Measurements from ENCODE around the gene XRCC3.

Gene XRCC3

DNA sequence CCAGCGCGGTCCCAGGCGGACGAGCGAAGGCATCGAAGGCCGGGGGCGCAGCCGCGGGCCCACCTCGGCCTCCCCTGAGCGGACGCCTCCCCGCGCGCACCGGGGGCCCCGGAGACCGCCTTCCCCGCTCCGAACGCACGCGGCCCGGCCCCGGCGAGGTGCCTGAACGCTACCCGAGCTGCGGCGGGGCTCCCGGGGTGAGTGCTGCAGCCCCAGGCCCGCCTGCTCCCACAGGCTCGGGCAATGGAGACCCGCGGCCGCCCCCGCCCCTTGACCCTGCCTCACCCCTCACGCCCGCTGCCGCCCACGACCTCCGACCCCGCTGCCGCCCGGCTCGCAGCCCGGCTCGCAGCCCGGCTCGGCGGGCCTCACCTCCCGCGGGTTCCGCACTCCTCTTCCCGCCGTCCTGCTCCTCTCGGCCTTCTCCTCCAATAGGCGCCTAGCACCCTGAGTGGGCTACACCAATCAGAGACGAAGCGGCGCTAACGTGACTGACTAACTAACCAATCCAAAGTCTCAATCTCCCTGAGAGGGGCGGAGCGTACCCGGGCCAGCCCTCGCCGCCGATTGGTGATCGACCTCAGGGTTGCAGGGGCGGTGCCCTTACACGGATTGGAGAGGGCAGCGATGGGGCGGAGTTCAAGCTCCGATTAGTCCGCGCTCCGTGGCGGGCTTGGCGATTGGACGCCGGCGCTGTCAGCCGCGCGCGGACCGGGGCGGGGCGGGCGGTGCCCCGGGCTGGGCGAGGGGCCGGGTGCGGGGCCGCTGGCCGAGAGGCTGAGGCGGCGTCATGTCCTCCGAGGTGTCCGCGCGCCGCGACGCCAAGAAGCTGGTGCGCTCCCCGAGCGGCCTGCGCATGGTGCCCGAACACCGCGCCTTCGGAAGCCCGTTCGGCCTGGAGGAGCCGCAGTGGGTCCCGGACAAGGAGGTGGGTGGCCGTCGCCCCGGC is at the start of gene XRCC3, which contains the start of gene ZFYVE21:
Gene XRCC3 (minus strand): TSS at position 400 of the 949 bp plus-strand sequence. CDS start 4,364 bp downstream, outside the sequence.
Gene ZFYVE21 (plus strand): TSS at position 759 of the 949 bp plus-strand sequence. CDS start 32 bp downstream, at position 791.
- DNase-seq, result peak; percentile 100

DNA sequence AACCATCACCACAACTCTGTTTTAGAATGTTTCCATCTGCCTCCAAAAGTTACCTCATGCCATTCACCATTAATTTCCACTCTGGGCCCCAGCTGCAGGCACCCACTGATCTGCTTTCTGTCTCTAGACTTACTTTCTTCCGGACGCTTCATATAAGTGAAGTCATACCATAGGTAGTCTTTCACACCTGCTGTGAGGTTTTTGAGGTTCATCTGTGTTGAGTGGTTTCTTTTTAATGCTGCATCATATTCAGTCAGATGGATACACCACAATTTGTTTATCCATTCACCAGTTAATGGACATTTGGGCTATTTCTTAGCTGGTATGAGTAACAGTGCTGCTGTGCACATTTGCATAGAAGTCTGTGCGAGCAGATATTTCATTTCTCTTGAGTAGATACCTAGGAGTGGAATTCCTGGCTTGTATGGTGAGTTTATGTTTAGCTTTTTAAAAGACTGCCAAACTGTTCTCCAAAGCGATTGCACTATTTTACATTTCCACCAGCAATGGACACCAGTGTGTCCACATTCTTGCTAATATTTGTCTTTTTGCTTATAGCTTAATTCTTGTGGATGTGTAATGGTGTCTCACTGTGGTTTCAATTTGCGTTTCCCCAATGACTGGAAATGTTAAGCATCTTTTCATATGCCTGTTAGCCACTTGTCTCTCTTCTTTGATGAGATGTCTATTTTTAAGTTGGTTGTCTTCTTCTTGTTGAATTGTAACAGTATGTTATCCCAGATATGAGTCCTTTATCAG is 48.7 kb upstream of the XRCC3 start:
- DNase-seq, result no peak

DNA sequence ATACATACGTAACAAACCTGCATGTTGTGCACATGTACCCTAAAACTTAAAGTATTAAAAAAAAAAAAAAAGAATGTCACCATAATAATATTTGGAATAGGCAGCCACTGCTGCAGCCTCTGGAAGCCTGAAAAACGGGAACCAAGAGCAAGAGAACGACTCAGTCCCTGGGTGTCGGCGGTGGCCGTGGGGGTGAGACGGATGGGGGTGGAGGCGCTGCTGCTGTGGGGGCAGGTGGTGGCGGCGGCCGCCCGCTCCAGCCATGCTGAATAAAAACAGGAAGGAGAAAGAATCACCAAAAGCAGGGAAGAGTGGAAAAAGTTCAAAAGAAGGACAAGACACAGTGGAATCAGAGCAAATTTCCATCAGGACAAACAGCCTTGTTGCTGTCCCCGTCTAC is 47.3 kb upstream of the XRCC3 start:
- DNase-seq, result no peak

DNA sequence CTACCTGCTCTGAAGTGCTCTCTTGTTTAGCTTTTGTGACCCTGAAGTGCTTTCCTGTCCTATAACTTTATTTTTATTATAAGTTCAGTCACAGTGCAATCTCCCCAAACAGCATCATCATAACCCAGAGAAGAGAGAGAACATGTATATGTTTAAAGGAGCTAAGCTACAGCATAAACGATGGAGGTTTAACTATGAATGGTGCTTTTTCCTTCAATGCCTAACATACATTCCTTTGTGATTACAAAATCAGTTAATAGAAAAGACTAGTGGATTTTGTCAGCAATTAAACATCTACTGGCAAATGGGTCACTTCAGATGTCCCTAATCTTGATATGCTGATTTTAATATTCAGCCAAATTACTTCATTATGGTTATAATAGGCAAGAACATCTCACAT is 46.8 kb upstream of the XRCC3 start:
- no peak for DNase-seq

DNA sequence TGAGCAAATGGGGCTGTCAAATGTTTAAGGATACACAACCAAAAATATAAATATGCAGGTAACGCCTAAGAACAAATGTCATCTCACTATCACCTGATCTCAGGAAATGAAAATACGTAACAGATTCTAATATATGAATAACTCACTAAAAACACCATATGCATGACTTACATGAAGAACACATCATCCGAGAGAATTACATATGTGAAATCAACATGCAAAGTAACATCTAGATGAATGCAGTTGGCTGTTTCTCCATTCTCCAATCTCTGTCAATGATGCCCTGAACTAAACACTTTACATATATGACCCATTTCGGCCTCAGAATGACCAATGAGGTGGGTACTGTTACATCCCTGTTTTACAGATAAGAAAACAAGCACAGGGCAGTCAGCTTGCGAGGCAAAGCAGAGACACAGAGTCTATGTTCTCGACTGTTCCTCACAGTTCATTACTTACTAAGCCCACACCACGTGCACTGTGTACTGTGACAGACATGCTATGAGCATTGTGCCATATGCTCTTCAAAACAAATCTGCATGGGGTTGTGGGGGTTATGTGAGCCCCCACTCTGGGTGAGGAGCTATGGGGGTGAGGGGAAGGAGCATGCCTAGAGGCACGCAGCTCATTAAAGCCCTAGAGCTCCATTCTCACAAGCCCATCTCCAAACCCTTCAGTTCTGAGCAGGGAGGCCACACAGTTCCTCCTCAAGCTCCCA is 43.0 kb upstream of the XRCC3 start:
- no peak for DNase-seq

DNA sequence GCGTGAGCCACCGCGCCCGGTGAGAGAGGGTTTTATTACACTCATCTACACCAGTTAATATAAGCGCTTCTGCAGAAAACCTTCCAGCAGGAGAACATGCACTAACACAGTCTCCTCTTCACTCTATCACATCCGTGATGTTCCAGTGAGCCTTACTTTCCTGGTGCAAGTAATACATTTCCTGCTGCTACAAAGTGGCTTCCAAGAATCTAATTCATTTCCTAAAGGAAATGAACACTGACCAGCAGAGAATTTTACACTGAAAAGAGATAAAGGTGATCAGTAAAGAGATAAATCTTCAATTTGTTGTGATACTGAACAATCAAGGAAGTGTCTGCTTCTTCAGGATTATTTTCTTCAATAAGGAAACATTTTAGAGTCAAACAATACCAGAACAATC is 39.8 kb upstream of the XRCC3 start:
- DNase-seq, result no peak

DNA sequence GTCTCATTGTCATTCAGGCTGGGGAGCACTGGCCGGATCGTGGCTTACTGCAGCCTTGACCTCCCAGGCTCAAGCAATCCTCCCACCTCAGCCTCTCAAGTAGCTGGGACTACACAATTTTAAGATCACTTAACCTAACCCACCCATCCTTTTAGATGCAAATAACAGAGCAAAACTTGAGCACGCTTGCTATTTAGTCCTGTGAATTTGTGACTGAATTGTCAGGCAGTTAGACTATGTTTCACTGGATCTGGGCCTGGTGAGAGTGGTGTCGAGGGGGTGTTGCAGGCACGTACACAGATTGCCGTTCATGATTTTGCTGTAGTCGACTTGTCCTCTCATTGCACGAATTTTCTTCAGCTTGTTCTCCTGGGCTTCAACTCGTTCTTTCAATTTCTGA is 38.5 kb upstream of the XRCC3 start:
- no peak for DNase-seq

DNA sequence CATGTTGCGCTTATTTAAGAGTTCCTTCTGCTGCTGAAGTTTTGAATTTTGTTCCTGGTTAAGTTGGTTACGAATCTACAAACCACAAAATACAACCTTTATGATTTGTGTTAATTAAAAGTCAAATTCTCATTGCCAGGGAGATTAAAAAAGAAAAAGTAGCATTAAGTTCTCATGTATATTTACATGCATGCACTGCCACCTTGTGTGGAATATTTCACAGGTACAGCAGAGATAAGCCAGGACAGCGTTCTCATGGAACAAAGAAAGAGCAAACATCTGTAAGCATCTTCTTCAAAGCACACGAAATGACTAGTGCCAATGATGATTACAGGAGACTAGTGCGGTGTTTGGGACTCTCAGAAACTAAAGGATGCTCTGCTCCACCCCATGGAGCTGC is 34.6 kb upstream of the XRCC3 start:
- no peak for DNase-seq

DNA sequence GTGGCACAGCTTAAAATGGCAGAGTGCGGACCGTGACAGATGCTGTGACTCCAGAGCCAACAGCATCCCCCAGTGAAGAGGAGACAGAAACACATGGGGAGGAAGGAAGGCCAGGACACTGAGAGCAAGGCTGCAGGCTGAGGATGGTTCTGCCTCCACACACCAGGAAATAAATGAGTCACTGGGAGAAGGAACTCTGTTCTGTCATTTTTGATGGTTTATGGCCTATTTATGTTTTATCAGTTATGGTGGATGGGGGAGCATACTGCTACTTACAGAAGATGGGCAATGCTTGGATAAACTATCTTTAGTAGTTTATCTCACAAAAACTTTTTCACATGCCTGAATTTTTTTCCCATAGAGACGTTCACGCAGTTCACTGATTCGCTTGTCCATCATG is 34.2 kb upstream of the XRCC3 start:
- no peak for DNase-seq

DNA sequence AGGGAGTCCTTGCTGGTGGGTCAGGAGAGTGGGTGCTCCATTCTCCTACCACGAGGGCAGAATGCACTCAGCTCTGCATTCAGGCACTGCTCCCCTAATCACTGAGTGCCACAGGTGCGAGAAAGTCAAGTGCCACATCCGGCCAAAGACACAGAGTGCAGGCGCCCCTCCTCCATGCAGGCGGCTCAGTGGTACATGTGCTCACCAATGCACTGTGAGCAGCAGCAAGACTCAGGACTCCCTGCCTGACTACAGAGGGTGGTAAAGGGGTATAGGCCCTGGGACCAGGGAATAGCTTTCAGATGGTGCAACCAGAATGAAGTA is 33.2 kb upstream of the XRCC3 start:
- no peak for DNase-seq

DNA sequence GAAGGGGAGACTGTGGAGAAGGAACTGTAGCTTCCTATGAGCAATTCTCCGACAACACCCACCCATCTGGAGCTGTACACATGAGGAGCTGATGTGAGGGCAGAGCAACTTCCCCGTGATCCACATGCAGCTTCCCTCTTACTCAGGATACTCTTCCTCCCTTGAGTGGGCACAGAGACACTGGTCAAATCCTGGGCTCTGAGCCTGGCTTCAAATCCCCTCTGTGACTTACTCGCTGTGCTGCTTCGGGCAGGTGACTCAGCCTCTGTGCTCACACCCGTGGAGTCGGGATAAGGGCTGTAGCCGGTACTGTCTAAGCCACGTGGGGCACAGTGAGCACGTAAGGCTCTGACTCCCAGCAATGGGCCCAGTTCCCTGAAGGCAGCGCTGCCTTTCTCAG is 31.4 kb upstream of the XRCC3 start:
- no peak for DNase-seq

DNA sequence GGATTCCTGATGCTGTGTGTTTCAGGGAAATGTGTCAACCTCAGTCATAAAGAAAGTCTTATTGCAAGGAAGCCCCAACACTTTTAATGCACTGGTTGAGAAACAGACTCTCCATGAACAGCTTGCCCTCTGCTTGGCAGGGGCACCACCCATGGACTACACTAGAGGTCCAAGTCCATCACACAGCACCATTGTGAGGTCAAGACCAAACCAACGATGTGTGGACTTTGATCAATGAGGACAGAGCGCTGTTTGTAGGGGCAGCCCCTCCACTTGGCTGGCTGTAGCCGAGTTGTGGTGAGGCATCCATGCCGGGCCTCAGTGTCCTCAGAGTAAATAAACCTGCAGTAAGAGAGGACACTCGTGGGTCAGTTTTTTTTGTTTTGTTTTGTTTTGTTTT is 30.2 kb upstream of the XRCC3 start:
- no peak for DNase-seq

DNA sequence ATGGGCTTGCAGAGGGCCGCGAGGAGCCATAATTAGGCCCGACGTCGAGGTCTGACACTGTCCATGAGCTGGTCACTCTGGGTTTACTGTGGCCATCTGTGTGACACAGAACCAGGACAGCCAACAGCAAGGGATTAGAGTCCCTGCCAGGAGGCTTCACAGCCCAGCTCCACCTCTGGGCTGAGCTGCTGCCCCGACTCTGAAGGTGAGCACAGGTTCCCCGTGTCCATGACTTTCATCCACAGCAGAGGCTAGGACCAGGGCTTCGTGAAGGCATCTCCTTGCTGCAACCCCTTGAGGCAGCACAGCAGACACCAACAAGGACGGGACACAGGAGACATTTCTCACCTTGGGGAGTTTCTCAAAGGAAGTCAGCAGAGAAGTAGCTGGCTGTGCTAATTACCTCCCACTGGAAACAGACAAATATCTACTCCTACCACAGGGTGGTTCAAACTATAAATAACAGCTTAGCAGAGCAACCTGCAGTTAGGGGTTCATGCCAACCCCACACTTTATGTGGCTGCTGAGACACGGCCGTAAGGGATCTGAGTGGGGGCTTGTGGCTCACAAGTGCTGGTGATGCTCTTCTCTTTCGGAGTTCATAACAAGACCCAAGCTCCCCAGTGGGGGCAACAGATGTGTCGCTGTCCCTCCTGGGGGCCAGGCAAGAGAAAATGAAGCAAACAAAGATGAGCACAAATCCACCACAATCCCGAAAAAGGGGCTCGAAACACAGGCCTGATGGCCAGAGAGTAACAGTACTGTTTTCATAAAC is 29.6 kb upstream of the XRCC3 start:
- no peak for DNase-seq

DNA sequence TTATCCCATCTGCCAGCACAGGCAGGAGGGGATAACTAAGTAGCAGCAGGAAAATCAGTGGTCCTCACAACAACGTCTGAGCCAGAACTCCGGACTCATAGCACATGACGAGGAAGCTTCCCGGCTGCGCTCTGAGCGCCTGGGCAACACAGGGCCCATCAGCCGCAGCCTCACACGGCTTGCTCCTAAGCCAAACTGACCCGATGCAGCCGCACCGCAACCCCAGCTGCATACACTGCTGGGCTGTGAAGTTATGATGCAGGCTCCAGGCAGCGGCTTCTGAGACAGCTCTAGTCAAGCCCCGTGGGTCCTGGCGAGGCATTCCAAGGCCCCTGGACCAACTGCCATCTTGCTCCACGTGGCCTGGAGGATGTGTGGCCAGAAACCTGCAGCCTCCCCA is 28.4 kb upstream of the XRCC3 start:
- DNase-seq, result no peak

DNA sequence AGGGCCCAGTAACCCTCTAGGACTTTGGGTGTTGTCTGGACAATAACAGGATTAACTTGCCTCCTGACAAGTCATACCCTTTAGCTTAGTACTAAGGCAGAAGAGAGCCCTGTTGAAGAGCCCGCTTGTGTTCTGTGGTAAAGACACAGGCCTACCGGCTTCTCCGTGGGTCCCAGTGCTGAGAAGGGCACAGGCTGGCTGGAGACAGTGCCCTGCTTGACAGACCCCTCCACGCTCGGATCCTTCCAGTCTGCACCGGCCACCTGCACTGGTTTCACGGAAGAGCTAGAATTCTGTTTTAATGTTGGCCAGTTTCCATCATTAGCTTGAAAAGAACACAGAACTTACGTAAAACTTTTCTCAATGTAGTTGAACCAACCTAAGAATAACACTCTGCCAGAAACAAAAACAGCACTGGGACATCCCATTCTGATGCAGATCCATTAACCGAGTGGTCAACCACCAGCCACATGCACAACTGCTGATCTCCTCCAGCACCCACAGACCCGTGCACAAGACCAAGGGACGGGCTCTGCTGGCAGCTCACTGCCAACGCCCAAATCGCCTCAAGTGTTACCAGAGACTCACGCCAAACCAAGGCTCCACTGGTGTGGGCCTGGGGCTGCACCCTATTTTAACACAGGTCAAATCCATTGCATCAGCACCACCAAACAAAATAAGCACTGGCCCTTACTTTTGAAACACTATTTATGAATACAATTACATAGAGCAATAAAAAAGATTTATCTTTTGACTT is 27.4 kb upstream of the XRCC3 start:
- DNase-seq, result no peak

DNA sequence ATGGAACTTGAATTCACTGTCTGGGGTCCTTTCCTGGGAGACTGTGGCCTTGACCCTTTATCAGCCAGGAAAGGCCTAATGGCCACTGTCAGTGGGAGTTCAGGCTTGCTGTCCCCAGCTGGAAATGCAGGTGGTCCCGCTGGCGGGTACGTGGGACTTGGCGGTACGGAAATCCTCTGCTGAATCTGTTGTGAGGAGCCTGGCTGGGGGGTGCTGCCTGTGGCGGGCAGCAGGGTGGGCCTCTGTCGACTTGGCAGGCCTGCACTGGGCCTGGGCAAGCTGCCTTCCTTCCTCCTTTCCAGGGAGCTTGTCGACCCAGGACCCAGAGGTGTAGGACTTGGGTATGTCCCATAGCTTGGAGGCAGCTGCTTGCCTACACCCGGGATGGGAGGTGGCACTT is 26.6 kb upstream of the XRCC3 start:
- DNase-seq, result no peak

DNA sequence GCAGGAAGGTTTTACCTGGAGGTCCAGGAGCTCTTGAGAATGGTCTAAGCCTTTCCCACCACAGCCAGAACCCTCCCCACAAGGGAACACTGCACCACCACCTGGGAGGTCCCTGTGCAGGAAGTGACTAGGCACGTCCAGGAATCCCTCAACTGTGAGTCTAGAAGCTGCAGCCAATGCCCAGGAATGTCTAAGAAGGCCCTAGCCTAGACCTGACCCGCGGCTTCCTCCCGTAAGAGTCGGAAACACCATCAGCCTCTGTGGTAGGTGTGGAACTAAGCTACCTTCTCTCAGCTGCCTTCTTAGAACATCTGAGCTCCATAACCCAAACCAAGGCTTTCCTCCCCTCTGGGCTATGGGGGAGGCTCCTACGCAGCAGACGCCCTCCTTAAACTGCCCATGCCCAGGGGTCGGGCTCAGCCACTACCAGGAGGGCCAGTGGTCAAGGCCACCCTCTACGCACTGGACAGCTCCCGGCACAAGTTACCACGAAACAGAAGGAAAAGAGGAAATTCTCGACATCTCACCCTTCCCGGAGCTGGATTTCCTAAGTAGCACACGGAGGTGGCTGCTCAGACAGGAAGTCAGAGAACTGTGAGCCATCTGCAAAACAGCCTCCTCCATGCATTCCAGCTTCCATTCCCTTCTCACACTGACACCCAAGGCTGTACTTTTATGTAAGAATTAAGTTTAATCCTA is 25.9 kb upstream of the XRCC3 start:
- no peak for DNase-seq

DNA sequence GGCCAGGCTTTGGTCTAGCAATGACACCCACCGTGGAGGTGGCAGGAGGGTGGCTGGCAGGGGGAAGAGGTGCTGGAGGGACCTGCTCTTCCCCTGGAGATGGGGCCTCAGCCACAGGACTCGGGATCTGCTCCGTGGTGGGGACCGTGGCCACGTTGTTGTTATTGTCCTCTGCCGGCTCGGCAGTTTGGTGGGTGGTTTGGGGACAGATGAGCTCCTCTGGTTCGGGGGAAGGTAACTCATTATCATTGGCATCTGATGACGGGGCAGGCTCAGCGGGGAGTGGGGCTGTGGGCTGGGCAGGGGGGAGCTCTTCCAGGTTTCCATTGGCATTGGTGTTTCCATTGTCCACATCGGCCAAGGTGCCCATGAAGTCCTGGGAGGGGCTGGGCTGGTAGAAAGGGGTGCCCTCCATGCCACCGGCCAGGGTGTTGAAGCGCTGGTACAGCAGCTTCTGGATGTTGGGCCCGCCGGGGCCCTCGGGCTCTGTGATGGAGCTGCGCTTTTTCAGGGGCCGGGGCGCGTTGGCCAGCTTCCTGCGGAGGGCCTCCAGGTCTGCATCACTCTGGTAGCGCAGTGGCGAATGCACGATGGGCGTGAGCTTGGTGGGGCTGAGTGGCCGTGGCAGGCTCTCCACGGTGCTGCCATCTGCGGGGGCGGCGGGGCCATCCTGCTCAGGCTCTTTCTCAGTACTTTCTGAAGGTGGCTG is 24.7 kb upstream of the XRCC3 start:
- DNase-seq, result no peak

DNA sequence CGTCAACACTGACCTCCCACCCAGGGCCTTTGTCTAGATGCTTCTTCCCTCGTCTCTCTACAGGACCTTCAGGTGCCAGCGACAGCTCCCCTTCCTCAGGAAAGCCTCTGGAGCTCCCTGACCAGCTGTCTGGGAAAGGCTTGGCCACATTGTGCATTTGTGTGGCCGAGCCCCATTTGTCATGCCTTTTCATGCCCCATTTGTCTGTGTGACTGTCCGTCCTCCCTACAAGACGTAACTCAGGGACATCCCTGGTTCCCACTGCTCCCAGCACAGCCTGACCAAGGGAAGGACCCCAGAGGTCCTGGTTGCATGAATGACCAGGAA is 24.2 kb upstream of the XRCC3 start:
- no peak for DNase-seq

DNA sequence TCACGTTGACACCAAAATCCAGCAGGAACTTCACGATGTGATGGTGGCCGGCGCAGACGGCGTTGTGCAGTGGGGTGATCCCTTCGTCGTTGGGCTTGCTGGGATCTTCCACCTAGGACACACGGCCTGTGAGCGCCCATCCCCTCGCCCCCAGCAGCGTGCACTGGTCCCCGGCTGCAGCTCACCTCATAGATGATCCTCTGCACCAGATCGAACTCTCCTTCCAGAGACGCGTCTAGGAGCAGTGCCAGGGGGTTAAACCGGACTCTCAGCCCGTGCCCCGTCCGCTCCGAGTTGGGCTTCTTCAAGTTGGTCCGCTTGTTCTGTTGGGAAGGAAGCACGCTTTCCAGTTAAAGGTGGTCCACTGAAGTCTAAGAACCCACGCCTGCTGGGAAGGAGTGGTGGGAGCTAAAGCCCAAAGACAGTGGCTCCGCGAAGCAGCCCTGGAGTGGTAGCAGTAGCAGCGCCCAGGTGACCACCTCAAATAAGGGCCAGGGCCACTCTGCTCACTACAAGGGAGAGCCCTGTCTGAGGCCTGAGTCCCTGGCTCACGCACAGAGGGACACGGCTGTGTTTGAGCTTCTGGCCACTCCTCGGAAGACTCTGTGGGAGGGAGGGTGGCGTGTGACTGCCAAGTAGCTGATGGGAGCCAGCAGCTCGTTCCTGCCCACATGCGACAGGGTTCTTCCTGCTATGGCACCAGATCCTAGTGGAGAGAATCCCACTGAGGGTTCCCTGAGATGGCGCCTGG is 23.6 kb upstream of the XRCC3 start:
- no peak for DNase-seq
